CD14-positive monocyte (primary cell): ENCODE results near the gene HMX2. TPM values are rescaled to one million over a fixed set of nuclear protein-coding genes. Genes with fewer than 3 reads are reported as not detected.

Experiments
- DNase-seq, 3 donors: peaks; one replicate each; pipeline ENCODE4 v3.0.0-alpha.2; 2011 to 2022
- H2AFZ ChIP-seq: 2 replicates; pipeline ENCODE4 v1.6.0; 2012; ENCODE audit warnings: mild to moderate bottlenecking, low read depth, low read length, inconsistent platforms; ENCODE audit not compliant: insufficient read depth, poor library complexity, severe bottlenecking
- H3K27ac ChIP-seq, 2 donors: 1 replicate in 1 of 2; 2 replicates in 1 of 2; pipeline ENCODE4 v1.5.1; 2012 to 2013; ENCODE audit warnings: low read length in 2 of 2, control low read depth in 1 of 2, inconsistent platforms in 1 of 2, low read depth in 1 of 2, mild to moderate bottlenecking in 1 of 2
- H3K27me3 ChIP-seq, 2 donors: one replicate each; pipeline versions ENCODE4 v1.6.0 to v1.6.1; 2011 to 2013; ENCODE audit warnings: low read length in 2 of 2; ENCODE audit not compliant: control insufficient read depth in 2 of 2, insufficient read depth in 2 of 2
- H3K36me3 ChIP-seq, 2 donors: replicated peaks in 1 of 2; 1 replicate in 1 of 2; 2 replicates in 1 of 2; pipeline versions ENCODE4 v1.5.1 to v1.6.1; 2012 to 2013; ENCODE audit warnings: low read length in 2 of 2, control low read depth in 1 of 2, inconsistent platforms in 1 of 2, mild to moderate bottlenecking in 1 of 2; ENCODE audit not compliant: insufficient read depth in 2 of 2, control insufficient read depth in 1 of 2
- H3K4me1 ChIP-seq, 2 donors: 1 replicate in 1 of 2; 2 replicates in 1 of 2; pipeline versions ENCODE4 v1.5.1 to v1.6.1; 2012 to 2013; ENCODE audit warnings: low read length in 2 of 2, control low read depth in 1 of 2, inconsistent platforms in 1 of 2, mild to moderate bottlenecking in 1 of 2, moderate library complexity in 1 of 2; ENCODE audit not compliant: insufficient read depth in 2 of 2, control insufficient read depth in 1 of 2
- H3K4me2 ChIP-seq: replicated peaks from 2 replicates; pipeline ENCODE3; 2012; ENCODE audit warnings: low read length, moderate library complexity, mild to moderate bottlenecking; ENCODE audit not compliant: poor library complexity, severe bottlenecking; ENCODE audit errors: extremely low read depth
- H3K4me3 ChIP-seq, 3 experiments: fragments of 200-600 bp in 1 of 3; sonication (generic) in 1 of 3; replicated peaks in 1 of 3; 1 replicate in 2 of 3; 2 replicates in 1 of 3; pipeline ENCODE4 v1.5.1; 2011 to 2013; ENCODE audit warnings: low read length in 3 of 3, mild to moderate bottlenecking in 3 of 3, control low read depth in 2 of 3, low read depth in 2 of 3, inconsistent platforms in 1 of 3, moderate library complexity in 1 of 3
- H3K79me2 ChIP-seq: 2 replicates; pipeline ENCODE4 v1.6.0; 2012; ENCODE audit warnings: mild to moderate bottlenecking, control low read depth, inconsistent platforms, low read length, moderate library complexity; ENCODE audit not compliant: insufficient read depth
- H3K9ac ChIP-seq: 2 replicates; pipeline ENCODE4 v1.6.0; 2017; ENCODE audit warnings: low read length, mild to moderate bottlenecking; ENCODE audit not compliant: insufficient read depth, poor library complexity, severe bottlenecking
- H3K9me3 ChIP-seq, 2 donors: replicated peaks in 1 of 2; 1 replicate in 1 of 2; 2 replicates in 1 of 2; pipeline versions ENCODE4 v1.5.1 to v1.6.1; 2012 to 2013; ENCODE audit warnings: low read length in 2 of 2, control low read depth in 1 of 2; ENCODE audit not compliant: control insufficient read depth in 1 of 2, insufficient read depth in 1 of 2
- H4K20me1 ChIP-seq: 2 replicates; pipeline ENCODE4 v1.6.0; 2012; ENCODE audit warnings: mild to moderate bottlenecking, low read length, control low read depth, moderate library complexity; ENCODE audit not compliant: insufficient read depth
- H3K27ac Mint-ChIP-seq, 7 donors: one replicate each; pipeline ENCODE4 v1.8.0; 2020; ENCODE audit warnings: mild to moderate bottlenecking in 7 of 7, mixed read lengths in 7 of 7, moderate library complexity in 6 of 7, inconsistent platforms in 2 of 7
- H3K27me3 Mint-ChIP-seq, 3 donors: one replicate each; pipeline ENCODE4 v1.8.0; 2021 to 2022; ENCODE audit warnings: low read depth in 3 of 3, mild to moderate bottlenecking in 3 of 3, mixed read lengths in 3 of 3, moderate library complexity in 3 of 3, inconsistent platforms in 1 of 3
- H3K36me3 Mint-ChIP-seq, 2 donors: one replicate each; pipeline ENCODE4 v1.8.0; 2020; ENCODE audit warnings: mixed read lengths in 2 of 2, inconsistent platforms in 1 of 2, mild to moderate bottlenecking in 1 of 2
- H3K4me1 Mint-ChIP-seq: one replicate; pipeline ENCODE4 v1.8.0; 2020; ENCODE audit warnings: mild to moderate bottlenecking, mixed read lengths
- H3K4me3 Mint-ChIP-seq, 2 donors: one replicate each; pipeline ENCODE4 v1.8.0; 2020; ENCODE audit warnings: mild to moderate bottlenecking in 2 of 2, mixed read lengths in 2 of 2, moderate library complexity in 1 of 2
- H3K9me3 Mint-ChIP-seq, 7 donors: one replicate each; pipeline ENCODE4 v1.8.0; 2020 to 2022; ENCODE audit warnings: mixed read lengths in 7 of 7, mild to moderate bottlenecking in 6 of 7, moderate library complexity in 6 of 7, inconsistent platforms in 2 of 7
- WGBS: methylation state at CpG from one replicate; pipeline ENCODE4 v1.1.5; 2013; ENCODE audit warnings: missing lambda C conversion rate; ENCODE audit not compliant: insufficient coverage; 5-methylcytosine and 5-hydroxymethylcytosine counted together
- intact Hi-C, 2 donors: fragments of 100-400 bp; cut with micrococcal nuclease; formaldehyde crosslinking; loops; one replicate each; pipeline versions ENCODE4 v1.15.0 to v1.15.1; 2023
- polyA plus RNA-seq, 3 donors: library from polyadenylated mRNA; depleted of rRNA in 1 of 3; unstranded in 2 of 3; stranded (reverse) in 1 of 3; fragments of 300-500 nt in 2 of 3; fragments of >200 nt in 1 of 3; fragmentation: Illumina TruSeq in 2 of 3; gene quantifications; 1 replicate in 2 of 3; 2 replicates in 1 of 3; pipeline ENCODE4 v1.2.3, GENCODE V29; 2012 to 2021
- TF ChIP-seq, protein P1 (sequence below): fragments of 200-600 bp; IDR thresholded peaks from one replicate; pipeline ENCODE4 v1.8.0; 2022; ENCODE audit warnings: antibody characterized with exemption, mild to moderate bottlenecking

HMX2 gene
- polyA plus RNA-seq, 3 donors: not detected

DNA sequence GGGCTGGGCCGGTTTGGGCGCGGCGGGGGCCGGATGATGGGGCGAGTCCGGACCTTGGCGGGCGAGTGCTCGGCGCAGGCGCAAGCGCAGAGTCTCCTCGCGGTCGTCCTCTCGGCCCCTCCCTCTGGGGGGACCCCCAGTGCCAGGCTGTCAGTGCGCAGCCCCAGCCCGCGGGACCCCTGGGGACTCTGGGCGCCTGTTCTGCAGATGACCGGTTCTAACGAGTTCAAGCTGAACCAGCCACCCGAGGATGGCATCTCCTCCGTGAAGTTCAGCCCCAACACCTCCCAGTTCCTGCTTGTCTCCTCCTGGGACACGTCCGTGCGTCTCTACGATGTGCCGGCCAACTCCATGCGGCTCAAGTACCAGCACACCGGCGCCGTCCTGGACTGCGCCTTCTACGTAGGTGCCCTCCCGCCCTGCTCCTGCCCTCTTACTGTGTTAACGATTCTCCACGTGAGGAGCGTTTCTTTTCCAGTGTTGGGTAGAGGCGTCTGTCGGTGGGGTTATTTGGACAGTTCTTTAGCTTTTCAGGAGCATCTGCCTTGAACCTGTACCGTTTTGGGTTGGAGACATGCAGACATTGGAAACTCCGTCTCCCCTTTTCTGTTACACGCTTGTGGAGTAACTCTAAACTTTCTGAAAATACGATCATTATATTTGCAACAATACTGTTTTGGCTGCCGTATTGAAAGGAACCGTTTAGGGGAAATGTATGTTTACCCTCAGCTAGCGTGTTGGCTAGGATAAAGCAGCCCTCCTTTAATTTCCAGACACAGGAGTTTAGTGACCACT lies 7.0 kb downstream of the HMX2 start:
- H3K4me1 ChIP-seq: peaks cover 26 to 37% of the 10 kb centered on the region in 2 donors
- under 1% methylated on average over 35 of the region's 49 CpGs for WGBS
- H3K4me1 Mint-ChIP-seq: peaks cover 49% of the 10 kb centered on the region

DNA sequence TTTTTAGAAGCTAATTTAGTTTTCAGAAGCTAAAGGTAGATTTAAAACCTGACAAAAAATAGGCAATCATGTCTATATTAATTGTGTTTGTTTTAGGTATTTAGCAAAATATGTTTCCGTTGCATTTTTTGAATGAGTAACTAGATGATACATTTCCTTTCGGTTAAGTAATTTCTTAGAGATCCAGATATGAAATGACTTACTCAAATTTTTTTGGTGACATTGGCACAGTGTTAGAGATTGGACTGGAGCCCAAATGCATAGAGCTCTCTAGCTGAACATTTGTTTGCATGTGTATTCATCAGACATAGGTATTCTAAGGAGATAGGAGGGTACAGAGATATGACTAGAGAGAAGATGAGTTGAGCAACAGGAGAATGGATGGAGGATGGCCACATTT lies 8.1 kb downstream of the HMX2 start:
- peaks cover 15 to 25% of the 10 kb centered on the region in 2 donors for H3K4me1 ChIP-seq
- H3K4me2 ChIP-seq: no peak overlapping the region
- H4K20me1 ChIP-seq: peaks cover 52% of the 10 kb centered on the region
- Mint-ChIP-seq H3K27me3 (peaks cover 24 to 26% (median 25%) of the 10 kb centered on the region in 3 donors), H3K4me3 (no peak overlapping the region), H3K36me3 (peaks cover 40 to 59% of the 10 kb centered on the region in 2 donors), H3K9me3 (peaks cover 0 to 10% (median 3%) of the 10 kb centered on the region in 7 donors), H3K27ac (no peak overlapping the region), H3K4me1 (peaks cover 37% of the 10 kb centered on the region)
- H3K27ac ChIP-seq: no peak overlapping the region
- no peak overlapping the region for H3K9ac ChIP-seq
- no peak for DNase-seq
- H3K79me2 ChIP-seq: peaks cover 68% of the 10 kb centered on the region
- H3K4me3 ChIP-seq: no peak overlapping the region
- no CpG with 5 or more reads among the region's 2 CpGs for WGBS
- TF ChIP-seq, protein P1, sequence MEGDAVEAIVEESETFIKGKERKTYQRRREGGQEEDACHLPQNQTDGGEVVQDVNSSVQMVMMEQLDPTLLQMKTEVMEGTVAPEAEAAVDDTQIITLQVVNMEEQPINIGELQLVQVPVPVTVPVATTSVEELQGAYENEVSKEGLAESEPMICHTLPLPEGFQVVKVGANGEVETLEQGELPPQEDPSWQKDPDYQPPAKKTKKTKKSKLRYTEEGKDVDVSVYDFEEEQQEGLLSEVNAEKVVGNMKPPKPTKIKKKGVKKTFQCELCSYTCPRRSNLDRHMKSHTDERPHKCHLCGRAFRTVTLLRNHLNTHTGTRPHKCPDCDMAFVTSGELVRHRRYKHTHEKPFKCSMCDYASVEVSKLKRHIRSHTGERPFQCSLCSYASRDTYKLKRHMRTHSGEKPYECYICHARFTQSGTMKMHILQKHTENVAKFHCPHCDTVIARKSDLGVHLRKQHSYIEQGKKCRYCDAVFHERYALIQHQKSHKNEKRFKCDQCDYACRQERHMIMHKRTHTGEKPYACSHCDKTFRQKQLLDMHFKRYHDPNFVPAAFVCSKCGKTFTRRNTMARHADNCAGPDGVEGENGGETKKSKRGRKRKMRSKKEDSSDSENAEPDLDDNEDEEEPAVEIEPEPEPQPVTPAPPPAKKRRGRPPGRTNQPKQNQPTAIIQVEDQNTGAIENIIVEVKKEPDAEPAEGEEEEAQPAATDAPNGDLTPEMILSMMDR: no peak
- peaks cover 34 to 53% of the 10 kb centered on the region in 2 donors for H3K36me3 ChIP-seq
- H3K27me3 ChIP-seq: peaks cover 21 to 26% of the 10 kb centered on the region in 2 donors
- H2AFZ ChIP-seq: no peak overlapping the region
- intact Hi-C loops: loop anchor here (10.0 kb wide), 5 partner anchors 281 to 1999 kb away; partner anchors contain the start of genes ABRAXAS2 (in 1 of the 2), EEF1AKMT2 (in 1 of the 2), FAM24B (in 1 of the 2) and LHPP (in 1 of the 2)
- peaks cover under 1 to 12% of the 10 kb centered on the region in 2 donors for H3K9me3 ChIP-seq

More for the DNA sequence above, 7.0 kb downstream of the HMX2 start:
- Histone ChIP-seq H3K4me2 (peak overlapping the region; percentile 91), H2AFZ (peak overlapping the region; percentile 95), H3K4me3 (peak overlapping the region; percentile 81 to 97 (median 90)), H4K20me1 (peaks cover 40% of the 10 kb centered on the region), H3K9ac (peak overlapping the region; percentile 86), H3K9me3 (peaks cover 3 to 22% of the 10 kb centered on the region in 2 donors), H3K27ac (peak overlapping the region in 1 of 2 donors; percentile 86), H3K79me2 (peaks cover 56% of the 10 kb centered on the region), H3K27me3 (peaks cover 32 to 37% of the 10 kb centered on the region in 2 donors), H3K36me3 (peaks cover 23 to 41% of the 10 kb centered on the region in 2 donors)
- intact Hi-C loops: loop anchor here (2.0 to 10.0 kb wide), 8 partner anchors 146 to 2000 kb away; partner anchors contain the start of genes ACADSB (in 2 of the 2), IKZF5 (in 2 of the 2), ABRAXAS2 (in 1 of the 2) and C10orf88 (in 1 of the 2)
- peak in 2 of 3 donors; percentile 4 to 24 for DNase-seq
- Mint-ChIP-seq H3K27ac (peak overlapping the region in 6 of 7 donors; percentile 82 to 95 (median 90)), H3K4me3 (peak overlapping the region; percentile 96 to 99), H3K9me3 (peaks cover 0 to 15% (median 3%) of the 10 kb centered on the region in 7 donors), H3K27me3 (peaks cover 35 to 37% (median 37%) of the 10 kb centered on the region in 3 donors), H3K36me3 (peaks cover 30 to 48% of the 10 kb centered on the region in 2 donors)
- TF ChIP-seq, protein P1: no peak
